Nephron (organoid): ENCODE results near the gene MMRN1.

Experiments
- H3K27ac Mint-ChIP-seq, 3 experiments: 2 replicates each; pipeline ENCODE4 v1.8.0; 2020; ENCODE audit warnings: mixed read lengths in 3 of 3, mild to moderate bottlenecking in 2 of 3, moderate library complexity in 1 of 3
- H3K27me3 Mint-ChIP-seq: 2 replicates; pipeline ENCODE4 v1.8.0; 2021; ENCODE audit warnings: low read depth, mild to moderate bottlenecking, moderate library complexity, mixed read lengths
- H3K36me3 Mint-ChIP-seq: 2 replicates; pipeline ENCODE4 v1.8.0; 2020; ENCODE audit warnings: low read depth, mixed read lengths
- H3K4me1 Mint-ChIP-seq: 2 replicates; pipeline ENCODE4 v1.8.0; 2020; ENCODE audit warnings: mixed read lengths
- H3K4me3 Mint-ChIP-seq, 3 experiments: 2 replicates each; pipeline ENCODE4 v1.8.0; 2020; ENCODE audit warnings: mild to moderate bottlenecking in 3 of 3, mixed read lengths in 3 of 3, moderate library complexity in 2 of 3
- H3K9me3 Mint-ChIP-seq: 2 replicates; pipeline ENCODE4 v1.8.0; 2020; ENCODE audit warnings: mixed read lengths
- CTCF ChIP-seq, 3 experiments: fragments of 200-600 bp; sonication (generic); IDR thresholded peaks; one replicate each; pipeline ENCODE4 v1.5.0; 2021; ENCODE audit warnings: antibody characterized with exemption in 3 of 3; ENCODE audit not compliant: unreplicated experiment in 3 of 3

Gene MMRN1

GRCh38 chr4:90001023-90001422 is 106.4 kb downstream of the MMRN1 start:
- H3K27me3 Mint-ChIP-seq: peaks cover 3% of the 10 kb centered on the region
- no peak overlapping the region for H3K4me3 Mint-ChIP-seq
- H3K9me3 Mint-ChIP-seq: no peaks in the 10 kb centered on the region
- no peaks in the 10 kb centered on the region for H3K36me3 Mint-ChIP-seq
- peaks cover 11% of the 10 kb centered on the region for H3K4me1 Mint-ChIP-seq
- peak overlapping the region in 2 of 3 experiments; percentile 20 to 62 for H3K27ac Mint-ChIP-seq
- TF ChIP-seq CTCF (IDR thresholded peaks at IDR 0.05; ENCODE audit: unreplicated experiment in 3 of 3): no peak

GRCh38 chr4:90002441-90003062 is 107.9 kb downstream of the MMRN1 start:
- H3K4me3 Mint-ChIP-seq: no peak overlapping the region
- peaks cover 11% of the 10 kb centered on the region for H3K4me1 Mint-ChIP-seq
- H3K36me3 Mint-ChIP-seq: no peaks in the 10 kb centered on the region
- peak overlapping the region in 2 of 3 experiments; percentile 78 to 91 for H3K27ac Mint-ChIP-seq
- peaks cover 3% of the 10 kb centered on the region for H3K27me3 Mint-ChIP-seq
- H3K9me3 Mint-ChIP-seq: no peaks in the 10 kb centered on the region
- TF ChIP-seq CTCF (IDR thresholded peaks at IDR 0.05; ENCODE audit: unreplicated experiment in 3 of 3): no peak
